Bone marrow (tissue), 2 donors: ENCODE results near the gene LRRTM4.

Source experiments
- DNase-seq, 2 donors: peaks; one replicate each; lab custom pipeline; 2025; lab: John Stamatoyannopoulos, UW

The LRRTM4 gene

DNA sequence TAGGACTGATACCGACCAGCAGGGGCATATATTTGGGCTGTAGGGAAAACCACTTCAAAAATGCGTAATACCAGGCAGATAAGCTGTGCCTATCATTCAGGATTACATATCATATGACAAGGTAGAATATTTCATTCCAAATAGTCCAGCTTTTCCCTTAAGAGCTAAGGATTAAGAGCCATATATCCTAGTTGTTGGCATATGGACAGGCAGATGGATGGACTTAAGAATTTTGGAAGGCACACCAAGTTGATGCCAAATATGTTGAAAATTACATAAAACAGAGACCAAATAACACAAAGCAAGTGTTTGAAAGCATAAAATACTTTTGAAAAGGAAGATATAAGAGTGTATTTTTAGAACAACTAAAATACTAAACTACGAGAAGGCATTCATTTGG is 52.1 kb downstream of the LRRTM4 start:
- no peak for DNase-seq

DNA sequence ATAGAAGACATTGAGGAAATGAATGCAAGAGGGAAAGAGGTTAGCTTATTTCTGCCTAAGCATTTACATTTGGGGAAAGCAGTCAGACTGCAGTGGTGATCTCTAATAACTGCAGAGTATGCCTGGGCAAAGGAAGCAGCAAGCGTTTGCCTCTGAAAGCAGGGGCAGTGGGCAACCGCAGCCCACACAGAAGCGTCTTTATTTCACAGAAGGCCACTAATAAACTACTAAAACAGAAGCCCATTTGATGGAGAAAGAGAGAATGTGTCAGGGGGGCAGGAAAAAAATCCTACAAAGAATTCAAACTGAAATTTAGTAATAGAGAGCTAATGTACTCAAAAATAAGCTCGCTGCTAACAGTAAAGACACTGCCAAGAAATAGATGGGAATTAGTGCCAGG is 53.1 kb downstream of the LRRTM4 start:
- DNase-seq = no peak

DNA sequence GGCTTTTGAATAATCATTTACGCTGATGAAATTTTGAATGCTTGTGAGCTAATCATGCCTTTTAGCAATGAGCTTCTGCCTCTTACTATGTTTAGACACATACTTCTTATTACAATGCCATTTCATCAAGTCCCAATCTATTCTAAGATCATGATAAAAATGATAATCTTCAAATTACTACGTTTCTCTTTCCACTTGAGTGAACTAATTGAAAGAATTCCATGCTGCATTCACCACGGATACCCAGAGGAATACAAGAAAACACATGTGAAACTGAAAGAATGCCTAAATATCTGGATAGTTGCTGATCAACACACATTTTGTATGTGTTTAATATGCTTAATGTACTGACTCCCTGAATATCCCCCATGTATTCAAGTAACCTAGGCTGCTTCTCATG is 62.3 kb downstream of the LRRTM4 start:
- no peak for DNase-seq

DNA sequence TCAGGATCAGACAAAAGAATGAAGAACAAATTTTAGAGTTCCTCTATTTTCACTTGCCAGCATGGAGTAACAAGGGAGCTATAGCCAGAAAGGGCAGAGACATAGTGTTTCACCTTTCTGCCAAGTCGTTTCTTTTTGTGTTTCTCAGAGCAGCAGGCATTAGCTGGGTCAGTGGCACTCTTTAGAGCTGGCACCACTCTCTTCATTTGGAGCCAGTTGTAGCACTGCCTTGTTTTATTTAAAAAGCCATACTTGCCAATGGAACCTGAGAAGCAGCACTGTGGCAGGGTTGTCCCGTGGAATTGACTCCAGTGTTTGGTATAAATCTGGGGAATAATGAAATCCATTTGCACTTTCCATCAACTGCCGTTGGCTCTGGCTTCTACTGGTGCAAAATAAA is 64.0 kb downstream of the LRRTM4 start:
- no peak for DNase-seq

DNA sequence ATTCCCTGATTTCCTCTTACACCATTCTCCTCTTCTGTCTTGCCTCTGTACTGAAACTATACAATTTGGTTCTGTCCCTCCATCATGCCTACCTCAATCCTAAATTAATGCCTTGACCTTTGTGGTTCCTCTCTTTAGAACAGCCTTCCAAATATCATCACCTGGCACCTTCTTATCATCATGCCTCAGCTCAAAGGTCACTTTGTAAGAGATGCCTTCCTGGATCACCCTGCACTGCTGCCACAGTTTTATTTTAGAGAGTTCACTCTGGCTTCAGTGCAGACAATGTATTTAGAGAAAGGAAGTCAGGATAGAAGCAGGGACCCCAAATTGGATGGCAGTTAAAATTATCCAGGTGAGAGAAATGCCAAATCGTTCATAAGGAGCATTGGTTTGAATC is 64.5 kb downstream of the LRRTM4 start:
- DNase-seq = no peak

DNA sequence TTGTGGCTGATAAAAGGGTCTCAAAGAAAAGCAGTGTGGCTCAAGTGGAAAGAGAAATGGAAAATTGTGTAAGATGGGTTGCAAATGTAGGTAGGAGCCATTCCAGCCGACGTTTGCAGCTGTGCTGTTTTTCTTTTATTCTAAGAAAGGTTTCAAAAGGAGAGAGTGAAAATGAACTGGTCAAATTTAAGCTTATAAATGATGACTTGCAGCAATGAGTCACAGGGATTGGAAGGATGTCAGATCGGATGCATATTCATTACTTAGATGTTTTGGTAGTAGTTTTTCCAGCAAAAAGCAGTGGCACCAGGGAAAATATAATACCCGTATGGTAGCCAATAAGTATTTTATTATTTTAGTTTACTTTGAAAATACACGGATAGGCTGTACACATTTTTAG is 79.1 kb downstream of the LRRTM4 start:
- DNase-seq = no peak

DNA sequence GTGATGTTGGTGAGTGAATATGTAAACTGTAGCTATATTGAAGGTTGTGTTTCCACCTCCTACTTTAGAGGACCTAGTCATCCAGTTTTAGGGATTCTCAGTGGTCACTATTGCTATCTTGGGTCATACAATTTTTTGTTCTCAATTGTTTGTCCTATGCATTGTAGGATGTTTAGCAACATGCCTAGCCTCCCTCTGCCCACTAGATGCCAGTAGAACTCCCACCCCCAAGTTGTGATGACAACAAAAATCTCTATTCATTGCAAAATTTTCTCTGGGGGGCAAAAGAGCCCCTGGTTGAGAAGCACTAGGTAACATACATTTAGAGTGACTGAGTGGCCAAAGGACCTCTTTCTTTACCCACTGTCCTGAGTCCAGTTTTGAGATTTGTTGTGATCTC is 87.3 kb downstream of the LRRTM4 start:
- no peak for DNase-seq

DNA sequence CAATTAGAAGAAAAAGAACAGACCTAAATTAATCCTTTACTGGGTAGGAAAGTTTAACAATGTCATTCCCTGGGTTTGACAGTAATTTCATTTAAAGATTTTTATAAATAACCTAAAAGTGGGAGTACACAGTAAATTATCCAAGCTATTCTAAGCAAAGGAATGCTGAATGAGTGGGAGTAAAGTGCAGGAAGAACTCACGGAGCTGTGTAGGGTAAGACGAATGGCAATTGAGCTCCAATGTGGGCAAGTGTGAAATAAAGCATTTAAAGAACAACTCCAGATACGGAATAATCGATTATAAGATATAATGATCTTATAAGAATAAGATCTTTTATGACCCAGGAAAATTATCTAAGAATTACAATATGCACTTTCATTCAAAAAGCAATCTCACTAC is 93.2 kb downstream of the LRRTM4 start:
- no peak for DNase-seq

DNA sequence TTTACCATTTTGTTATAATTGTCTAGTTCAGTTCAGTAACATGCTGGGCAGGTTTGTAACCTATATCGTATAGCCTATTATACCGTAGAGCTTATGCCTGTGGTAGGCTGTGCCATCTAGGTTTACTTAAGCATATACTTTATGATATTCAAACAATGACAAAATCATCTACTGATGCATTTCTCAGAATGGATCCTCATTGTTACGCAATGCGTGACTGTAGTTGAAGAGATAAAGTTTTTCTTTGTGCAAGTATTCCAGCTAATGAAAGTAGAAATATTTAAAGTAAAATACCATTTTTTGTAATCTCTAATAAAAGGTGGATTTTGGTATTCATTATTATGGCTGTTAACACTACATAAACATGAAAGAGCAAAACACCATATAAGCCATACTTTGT is 100.2 kb downstream of the LRRTM4 start:
- no peak for DNase-seq

DNA sequence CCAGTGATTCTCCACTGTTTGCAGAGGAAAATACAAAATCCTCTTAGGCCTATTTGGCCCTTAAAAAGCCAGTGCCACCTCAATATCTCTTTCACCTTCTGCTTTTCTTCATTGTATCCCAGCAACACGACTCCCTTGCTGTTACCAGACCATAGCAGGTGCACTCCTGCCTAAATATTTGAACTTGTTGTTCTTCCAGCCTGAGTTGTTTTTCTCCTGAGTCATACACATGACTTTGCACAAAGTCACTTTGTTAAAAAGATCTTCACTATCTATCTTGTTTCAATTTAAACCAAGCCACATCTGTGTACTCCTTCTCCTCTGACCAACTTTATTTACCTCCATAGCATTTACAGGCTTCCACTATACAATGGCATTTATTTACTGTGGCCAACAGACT is 103.6 kb downstream of the LRRTM4 start:
- DNase-seq = no peak

DNA sequence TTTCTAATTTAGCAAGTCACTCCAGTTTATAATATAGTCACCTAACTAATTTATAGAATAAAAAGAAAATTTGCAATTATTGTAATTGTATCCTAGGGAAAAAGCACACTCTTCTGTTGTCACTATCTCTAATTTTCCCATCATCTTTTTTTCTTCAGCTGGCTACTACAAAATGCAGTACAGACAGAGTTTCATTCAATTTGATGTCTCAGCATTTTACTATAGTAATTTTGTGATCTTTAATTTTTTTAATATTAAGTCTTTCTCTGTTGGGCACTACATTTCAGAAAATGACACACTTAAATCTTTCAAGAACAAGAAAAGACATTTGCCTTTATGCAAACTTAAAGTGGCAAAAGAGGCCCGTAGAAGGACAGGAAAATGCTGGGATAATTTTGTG is 118.0 kb downstream of the LRRTM4 start:
- no peak for DNase-seq

DNA sequence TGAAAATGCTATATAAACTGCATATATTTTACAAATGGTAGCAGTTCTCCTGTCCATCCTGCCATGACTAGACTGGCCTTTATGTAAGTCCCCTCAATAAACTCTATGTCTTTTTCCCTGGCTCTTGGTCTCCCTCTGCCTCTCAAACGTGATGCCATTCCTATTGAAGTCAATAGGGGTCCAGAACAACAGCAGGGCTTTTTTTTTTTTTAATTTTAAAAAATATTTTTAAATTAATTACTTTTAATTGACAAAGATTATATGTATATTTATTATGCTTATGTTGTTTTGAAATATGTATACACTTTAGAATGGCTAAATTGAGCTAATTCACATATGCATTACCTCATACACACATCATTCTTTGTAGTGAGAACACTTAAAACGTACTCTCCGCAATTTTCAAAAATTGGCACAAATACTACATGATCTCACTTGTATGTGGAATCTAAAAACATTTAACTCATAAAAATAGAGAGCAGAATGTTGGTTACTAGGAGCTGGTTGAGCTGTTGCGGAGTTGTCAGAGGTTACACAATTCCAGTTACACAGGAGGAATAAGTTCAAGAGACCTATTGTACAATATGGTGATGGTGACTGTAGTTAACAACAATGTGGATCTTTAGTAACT is 123.1 kb downstream of the LRRTM4 start:
- DNase-seq = no peak

DNA sequence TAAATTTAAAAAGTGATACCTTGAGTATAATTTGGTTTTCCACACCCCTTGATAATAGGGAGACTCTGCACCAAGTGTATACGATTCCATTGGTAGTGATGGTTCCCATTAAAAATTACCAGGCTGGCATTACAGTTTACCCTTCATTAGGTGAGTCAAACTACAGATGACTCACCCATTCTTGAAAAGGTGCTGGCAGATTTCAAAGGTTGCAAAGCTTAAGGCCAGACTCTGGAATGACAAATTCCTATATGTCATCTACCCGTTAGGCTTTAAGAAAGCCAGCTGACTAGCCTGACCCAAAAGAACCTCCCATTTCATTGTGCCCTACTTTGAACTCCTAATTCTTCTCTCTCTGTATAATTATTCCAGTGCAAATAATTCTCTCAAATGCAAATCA is 124.4 kb downstream of the LRRTM4 start:
- no peak for DNase-seq

DNA sequence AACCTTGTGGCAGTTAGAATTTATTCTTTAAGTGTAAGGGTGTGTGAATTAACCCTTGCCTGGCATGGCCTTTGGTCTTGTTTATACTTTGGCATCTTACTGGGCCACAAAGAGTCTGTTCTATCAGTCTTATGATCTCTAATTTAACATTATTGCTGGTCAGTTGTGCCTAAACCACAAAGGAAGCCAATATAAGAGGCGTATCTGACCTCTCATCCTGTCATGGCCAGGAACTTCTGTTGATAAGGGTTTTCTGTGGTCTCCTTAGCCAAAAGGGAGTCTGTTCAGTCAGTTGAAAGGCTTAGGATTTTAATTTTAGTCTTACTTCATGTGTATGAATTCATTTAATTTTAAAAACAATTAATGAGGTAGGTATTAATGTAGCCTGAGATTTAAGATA is 127.2 kb downstream of the LRRTM4 start:
- no peak for DNase-seq

DNA sequence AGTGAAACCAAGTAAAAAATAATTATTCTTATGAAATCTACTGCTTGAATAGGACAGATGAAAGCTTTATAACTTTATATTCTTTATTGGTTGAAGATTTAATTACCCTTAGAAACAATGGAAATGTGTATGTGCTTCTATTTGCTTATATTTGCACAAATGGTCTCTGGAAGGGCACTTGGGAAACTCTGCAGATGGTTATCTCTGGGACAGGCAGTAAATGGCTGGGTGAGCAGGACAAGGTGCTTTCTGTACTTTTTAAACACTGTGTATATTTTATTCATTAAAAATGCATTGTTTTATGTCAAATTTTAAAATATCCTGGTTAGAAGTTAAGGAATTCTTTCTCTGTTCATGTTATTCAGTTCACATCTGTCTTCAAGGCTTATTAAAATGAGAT is 131.1 kb downstream of the LRRTM4 start:
- DNase-seq = no peak

DNA sequence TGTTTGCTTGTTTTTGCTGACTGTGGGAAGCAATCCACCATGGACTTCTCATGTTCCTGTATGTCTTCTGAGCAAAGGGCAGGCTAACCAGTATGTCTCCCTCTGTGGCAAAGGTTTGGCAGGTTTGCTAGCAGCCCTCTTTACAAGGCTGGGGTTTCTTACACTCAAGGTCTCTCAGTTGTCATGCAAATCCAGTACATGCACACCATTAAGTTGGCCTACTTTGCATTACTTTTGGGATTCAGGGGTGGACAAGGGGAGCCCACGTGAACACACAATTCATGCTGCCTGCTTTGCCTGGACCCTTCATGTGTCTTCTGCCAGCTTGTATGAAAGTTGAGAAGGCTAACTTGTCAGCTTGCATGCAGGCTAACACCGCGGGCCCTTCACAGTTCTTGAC is 134.9 kb downstream of the LRRTM4 start:
- DNase-seq = no peak

DNA sequence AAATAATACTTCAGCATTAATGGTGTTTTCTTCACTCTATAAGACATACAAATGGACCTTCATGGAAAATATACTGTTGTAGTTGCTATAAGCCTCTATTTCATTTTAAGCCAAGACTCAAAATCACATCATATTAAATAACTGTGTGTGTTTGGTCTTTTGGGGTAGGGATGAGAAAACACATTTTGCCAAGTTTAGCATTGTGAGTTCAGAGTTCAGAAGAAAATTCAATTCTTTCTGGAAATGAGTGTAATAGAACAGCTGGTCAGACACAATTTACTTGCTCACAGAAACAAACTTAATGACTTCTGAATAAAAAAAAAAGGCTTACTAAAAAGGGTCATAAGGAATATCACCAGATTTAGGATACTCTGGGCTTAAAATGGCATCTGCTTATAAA is 149.5 kb downstream of the LRRTM4 start:
- no peak for DNase-seq

DNA sequence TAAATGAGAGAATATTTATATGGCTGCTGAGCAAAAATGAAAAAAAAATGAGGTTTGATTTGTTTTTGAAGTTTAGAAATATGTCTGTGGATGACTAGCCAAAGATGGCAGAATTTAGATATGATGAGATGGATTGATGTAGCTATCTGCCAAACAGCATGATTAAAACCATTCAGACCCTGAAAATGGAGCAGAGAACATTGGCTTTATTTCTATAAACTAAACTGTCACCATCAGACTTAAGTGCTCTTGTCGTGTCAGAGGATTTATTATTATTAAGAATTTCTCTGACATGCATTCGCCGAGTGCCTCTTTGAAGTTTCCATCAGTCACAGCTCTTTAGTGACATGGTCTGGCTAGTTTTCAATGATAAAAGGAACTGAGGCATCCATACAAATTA is 151.7 kb downstream of the LRRTM4 start:
- no peak for DNase-seq

DNA sequence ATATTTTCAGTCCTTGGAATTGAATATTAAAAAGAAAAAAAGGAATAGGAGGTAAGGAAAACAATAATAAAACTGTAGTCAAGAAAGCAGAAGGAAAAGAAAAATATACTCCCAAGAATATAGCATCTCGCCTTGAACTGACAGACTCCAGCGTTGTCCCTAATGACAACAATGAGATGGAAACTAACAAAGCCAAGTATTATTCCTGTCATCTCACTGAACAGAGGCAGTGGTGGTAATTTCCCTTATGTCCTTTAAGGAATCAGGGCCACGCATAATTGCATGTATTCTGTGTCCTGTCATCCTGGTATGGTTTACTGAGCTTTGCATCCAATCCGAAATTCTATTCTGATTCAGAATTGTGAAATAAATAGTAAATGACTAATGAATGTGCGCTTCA is 158.9 kb downstream of the LRRTM4 start:
- DNase-seq = no peak

DNA sequence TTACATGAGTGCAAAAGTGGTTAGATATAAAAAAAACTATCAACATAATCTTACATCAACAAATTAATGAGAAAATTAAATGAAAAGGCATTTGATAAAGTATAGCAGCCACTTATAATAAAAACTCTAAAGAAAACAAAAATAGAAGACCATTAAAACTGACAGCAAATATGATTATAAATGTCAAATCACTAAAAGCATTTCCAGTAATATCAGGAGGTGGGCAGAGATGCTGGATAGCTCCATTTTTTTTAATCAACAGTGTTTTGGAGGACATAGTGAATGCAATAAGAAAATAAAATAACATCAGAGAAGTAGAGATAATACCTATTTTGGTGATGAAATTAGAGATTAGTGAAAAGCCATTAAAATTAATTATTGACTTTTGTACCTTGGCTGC is 173.4 kb downstream of the LRRTM4 start:
- no peak for DNase-seq

DNA sequence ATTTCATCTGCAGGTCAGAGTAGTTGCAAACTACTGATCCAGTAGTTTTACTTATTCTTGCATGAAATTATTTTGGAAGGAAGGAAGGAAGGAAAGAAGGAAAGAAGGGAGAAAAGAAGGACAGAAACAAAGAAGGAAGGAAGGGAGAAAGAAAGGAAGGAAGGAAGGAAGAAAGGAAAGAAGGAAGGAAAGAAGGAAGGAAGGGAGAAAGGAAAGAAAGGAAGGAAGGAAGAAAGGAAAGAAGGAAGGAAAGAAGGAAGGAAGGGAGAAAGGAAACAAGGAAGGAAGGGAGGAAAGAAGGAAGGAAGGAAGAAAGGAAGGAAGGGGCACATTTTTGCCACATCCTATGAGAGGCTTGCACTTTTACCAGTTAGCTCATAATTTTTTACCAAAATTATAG is 186.2 kb downstream of the LRRTM4 start:
- DNase-seq = no peak

DNA sequence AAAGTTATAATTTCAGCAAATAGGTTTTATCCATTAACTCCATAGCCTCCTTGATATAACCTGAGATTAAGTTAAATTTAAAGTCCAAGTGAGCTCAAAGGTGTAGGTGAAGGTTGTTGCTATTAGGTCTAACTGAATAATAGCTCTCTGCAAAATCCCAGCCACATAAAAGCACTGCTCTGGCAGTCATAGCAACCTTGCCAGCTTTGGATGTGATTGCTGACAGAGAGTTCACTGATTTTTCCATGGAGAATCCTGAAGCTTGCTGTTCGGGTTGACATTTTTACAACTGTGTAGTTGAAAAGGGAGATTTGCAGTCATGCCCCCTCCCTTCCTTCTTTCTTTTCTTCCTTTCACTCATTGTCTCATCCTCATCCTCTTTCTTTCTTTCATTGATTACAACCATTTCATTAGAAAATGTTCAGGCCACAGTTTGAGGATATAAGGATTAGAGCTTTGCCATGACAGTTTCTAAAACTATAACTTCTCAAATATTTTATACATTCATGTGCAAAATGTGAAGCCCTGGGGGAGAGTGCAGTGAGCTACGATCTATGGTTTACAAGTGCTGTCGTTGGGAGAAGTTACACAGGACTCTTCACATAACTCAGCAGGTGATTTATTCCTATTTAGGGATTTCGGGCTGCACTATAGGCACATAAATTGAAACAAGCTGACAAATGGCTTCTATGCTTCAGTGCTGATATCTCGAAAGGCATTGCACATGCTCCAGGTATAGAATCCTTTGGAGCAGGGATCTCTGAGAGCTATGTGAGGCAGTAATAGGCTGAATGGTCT is 193.8 kb downstream of the LRRTM4 start:
- DNase-seq = no peak

DNA sequence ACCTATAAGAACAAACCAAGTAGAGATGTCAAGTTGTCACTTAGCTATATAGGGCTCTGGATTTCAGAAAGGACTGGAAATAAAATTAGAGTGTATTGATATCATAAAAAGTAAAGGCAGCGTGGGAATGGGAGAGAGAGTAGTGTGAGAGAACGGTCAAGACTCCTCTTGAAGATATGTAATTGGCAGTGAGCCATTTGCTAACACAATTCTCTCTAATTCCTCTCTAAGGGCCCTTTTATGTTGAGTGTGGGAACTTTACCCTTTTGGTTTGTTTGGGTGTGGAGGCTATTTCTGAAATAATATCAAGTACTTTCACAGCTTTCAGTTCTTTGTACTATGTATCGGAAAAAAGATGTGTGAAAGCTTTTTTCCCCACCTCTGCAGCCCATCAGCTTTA is 196.8 kb downstream of the LRRTM4 start:
- DNase-seq = no peak

DNA sequence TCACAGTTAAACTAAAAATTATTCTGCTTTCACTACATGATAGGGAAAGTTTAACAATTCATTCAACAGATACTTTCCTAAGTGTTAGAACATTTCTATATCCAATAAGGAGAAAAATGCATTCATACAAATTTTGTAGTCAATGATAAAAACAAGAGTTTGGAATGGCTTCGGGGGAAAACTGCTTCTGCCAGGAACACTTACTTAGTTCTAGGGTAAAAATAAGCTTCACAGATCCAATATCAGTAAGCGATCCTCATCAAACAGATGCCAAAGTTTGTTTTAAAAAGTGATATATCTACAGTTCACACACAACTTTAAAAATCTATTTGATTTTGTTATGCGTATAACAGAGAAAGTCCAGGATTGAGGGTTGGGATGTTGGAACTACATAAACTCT is 199.7 kb downstream of the LRRTM4 start:
- no peak for DNase-seq
